Mesenchymal stem cell (in vitro differentiated cells and primary cell): ENCODE data around the gene INSYN2B.

Experiments
- DNase-seq: peaks from one replicate; pipeline ENCODE4 v3.0.0-alpha.2; 2013
- H2AFZ ChIP-seq: one replicate; pipeline ENCODE4 v1.6.1; 2013; ENCODE audit warnings: low read depth, mild to moderate bottlenecking, control low read depth, inconsistent platforms, low read length, moderate library complexity
- H2AK5ac ChIP-seq: 2 replicates; pipeline ENCODE4 v1.6.1; 2013; ENCODE audit warnings: low read length, moderate library complexity, mild to moderate bottlenecking, inconsistent platforms; ENCODE audit not compliant: severe bottlenecking
- H2BK120ac ChIP-seq: one replicate; pipeline ENCODE4 v1.6.1; 2013; ENCODE audit warnings: low read depth, mild to moderate bottlenecking, inconsistent platforms, low read length, moderate library complexity
- H2BK12ac ChIP-seq, 2 experiments: one replicate each; pipeline ENCODE4 v1.6.1; 2013; ENCODE audit warnings: inconsistent platforms in 2 of 2, low read length in 2 of 2, mild to moderate bottlenecking in 2 of 2, moderate library complexity in 2 of 2, control low read depth in 1 of 2
- H2BK15ac ChIP-seq: one replicate; pipeline ENCODE4 v1.6.1; 2013; ENCODE audit warnings: mild to moderate bottlenecking, low read depth, inconsistent platforms; ENCODE audit not compliant: poor library complexity, severe bottlenecking
- H2BK5ac ChIP-seq: 2 replicates; pipeline ENCODE4 v1.6.1; 2013; ENCODE audit warnings: low read depth, mild to moderate bottlenecking, low read length, control low read depth, inconsistent platforms; ENCODE audit not compliant: poor library complexity, severe bottlenecking
- H3K14ac ChIP-seq, 2 experiments: one replicate each; pipeline ENCODE4 v1.6.1; 2013; ENCODE audit warnings: inconsistent platforms in 2 of 2, low read length in 2 of 2, control low read depth in 1 of 2, mild to moderate bottlenecking in 1 of 2, moderate library complexity in 1 of 2
- H3K18ac ChIP-seq, 2 experiments: one replicate each; pipeline ENCODE4 v1.6.1; 2013; ENCODE audit warnings: inconsistent platforms in 2 of 2, low read length in 2 of 2, control low read depth in 1 of 2, low read depth in 1 of 2, mild to moderate bottlenecking in 1 of 2
- H3K23ac ChIP-seq, 2 experiments: one replicate each; pipeline ENCODE4 v1.6.1; 2013; ENCODE audit warnings: inconsistent platforms in 2 of 2, low read length in 2 of 2, mild to moderate bottlenecking in 2 of 2, moderate library complexity in 2 of 2, control low read depth in 1 of 2
- H3K27ac ChIP-seq: 2 replicates; pipeline ENCODE4 v1.5.1; 2013; ENCODE audit warnings: mild to moderate bottlenecking, moderate library complexity, low read length, control low read depth, inconsistent platforms; ENCODE audit not compliant: poor library complexity, severe bottlenecking
- H3K27me3 ChIP-seq, 2 experiments: 2 replicates each; pipeline versions ENCODE4 v1.6.1 to v1.7.0; 2013; ENCODE audit warnings: low read length in 2 of 2, mild to moderate bottlenecking in 2 of 2, moderate library complexity in 2 of 2, control low read depth in 1 of 2, inconsistent platforms in 1 of 2; ENCODE audit not compliant: control insufficient read depth in 1 of 2, insufficient read depth in 1 of 2
- H3K36me3 ChIP-seq, 2 experiments: 2 replicates each; pipeline versions ENCODE4 v1.6.1 to v1.7.0; 2013; ENCODE audit warnings: low read length in 2 of 2, control low read depth in 1 of 2, inconsistent platforms in 1 of 2, low read depth in 1 of 2, mild to moderate bottlenecking in 1 of 2; ENCODE audit not compliant: insufficient read depth in 2 of 2, control insufficient read depth in 1 of 2
- H3K4ac ChIP-seq, 2 experiments: one replicate each; pipeline ENCODE4 v1.6.1; 2013; ENCODE audit warnings: inconsistent platforms in 2 of 2, low read length in 2 of 2, mild to moderate bottlenecking in 2 of 2, moderate library complexity in 2 of 2, control low read depth in 1 of 2, low read depth in 1 of 2
- H3K4me1 ChIP-seq: 2 replicates; pipeline ENCODE4 v1.6.1; 2013; ENCODE audit warnings: low read depth, low read length, control low read depth; ENCODE audit not compliant: control insufficient read depth, insufficient read depth
- H3K4me2 ChIP-seq: 2 replicates; pipeline ENCODE4 v1.6.1; 2013; ENCODE audit warnings: low read length, mild to moderate bottlenecking, inconsistent platforms; ENCODE audit not compliant: poor library complexity, severe bottlenecking
- H3K4me3 ChIP-seq, 2 experiments: 2 replicates each; pipeline versions ENCODE4 v1.5.1 to v1.7.0; 2013; ENCODE audit warnings: low read length in 2 of 2, mild to moderate bottlenecking in 2 of 2, control low read depth in 1 of 2, low read depth in 1 of 2; ENCODE audit not compliant: insufficient read depth in 1 of 2
- H3K79me1 ChIP-seq: replicated peaks from 2 replicates; pipeline ENCODE4 v1.6.1; 2013; ENCODE audit warnings: mild to moderate bottlenecking, control low read depth, low read length, inconsistent platforms; ENCODE audit not compliant: poor library complexity, severe bottlenecking
- H3K9ac ChIP-seq: 2 replicates; pipeline ENCODE4 v1.7.0; 2013; ENCODE audit warnings: mild to moderate bottlenecking, low read length, moderate library complexity
- H3K9me3 ChIP-seq: 2 replicates; pipeline ENCODE4 v1.7.0; 2013; ENCODE audit warnings: mild to moderate bottlenecking, low read length; ENCODE audit not compliant: control insufficient read depth
- H4K8ac ChIP-seq: one replicate; pipeline ENCODE4 v1.6.1; 2013; ENCODE audit warnings: inconsistent platforms, mild to moderate bottlenecking, low read length, moderate library complexity
- H4K91ac ChIP-seq: one replicate; pipeline ENCODE4 v1.6.1; 2013; ENCODE audit warnings: mild to moderate bottlenecking, low read length, inconsistent platforms
- WGBS: methylation state at CpG from one replicate; pipeline ENCODE4 v1.1.7; 2013; ENCODE audit warnings: mixed read lengths; 5-methylcytosine and 5-hydroxymethylcytosine counted together

INSYN2B gene

DNA sequence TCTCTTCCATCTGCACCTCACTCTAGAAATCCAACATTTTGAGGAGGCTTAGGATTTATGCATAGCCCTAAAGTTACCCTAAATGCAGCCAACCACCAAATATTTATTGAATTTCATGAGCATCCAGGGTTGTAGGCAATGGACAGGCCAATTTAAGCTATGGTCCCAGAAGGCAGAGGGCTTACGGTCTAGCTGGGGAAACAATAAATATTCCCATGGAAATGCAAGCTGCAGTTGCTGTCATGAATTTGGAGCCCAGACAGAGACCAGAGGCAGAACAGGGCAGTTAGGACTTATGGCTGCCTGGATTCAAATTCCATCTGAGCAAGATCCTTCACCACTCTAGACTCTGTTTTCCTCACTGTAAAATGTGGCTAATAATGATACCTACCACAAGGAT, 9.1 kb upstream of the INSYN2B start:
- H2BK120ac ChIP-seq: no peak overlapping the region
- H3K18ac ChIP-seq: no peak overlapping the region
- H3K36me3 ChIP-seq: no peaks in the 10 kb centered on the region
- H3K79me1 ChIP-seq: no peaks in the 10 kb centered on the region
- no peak overlapping the region for H2AK5ac ChIP-seq
- no peak overlapping the region for H2BK12ac ChIP-seq
- no peaks in the 10 kb centered on the region for H3K9me3 ChIP-seq
- no peak overlapping the region for H2BK5ac ChIP-seq
- no peak overlapping the region for H3K4ac ChIP-seq
- no peak overlapping the region for H3K14ac ChIP-seq
- H4K8ac ChIP-seq: peak overlapping the region; percentile 7
- H2BK15ac ChIP-seq: no peak overlapping the region
- no peak for DNase-seq
- no peak overlapping the region for H3K27ac ChIP-seq
- H3K23ac ChIP-seq: no peak overlapping the region
- H3K4me3 ChIP-seq: no peak overlapping the region
- H4K91ac ChIP-seq: no peak overlapping the region
- H3K27me3 ChIP-seq: peaks cover 0 to 12% of the 10 kb centered on the region in 2 experiments
- no peak overlapping the region for H3K9ac ChIP-seq
- H2AFZ ChIP-seq: no peak overlapping the region
- H3K4me1 ChIP-seq: no peaks in the 10 kb centered on the region
- H3K4me2 ChIP-seq: no peak overlapping the region
- WGBS: 50% methylated on average over 1 of the region's 1 CpG

DNA sequence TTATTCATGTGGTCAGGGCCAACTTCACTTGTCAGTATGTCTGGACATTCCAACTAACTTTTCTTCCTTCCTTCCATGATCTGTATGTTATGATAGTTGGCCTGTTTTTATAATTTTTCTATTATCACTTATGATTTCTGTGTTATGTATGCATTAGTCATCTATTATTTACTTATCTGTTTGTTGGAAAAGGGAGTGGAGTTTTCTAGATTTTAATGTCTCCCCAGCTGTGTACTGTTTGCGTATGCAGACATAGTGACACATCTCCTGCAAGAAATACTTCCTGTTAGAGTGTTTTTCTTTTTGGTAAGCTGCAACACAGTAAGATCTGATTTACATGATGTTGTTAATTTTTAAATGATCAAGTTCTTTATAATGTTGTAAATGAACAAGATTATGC, 8.7 kb upstream of the INSYN2B start:
- Histone ChIP-seq H3K4me2 (no peak overlapping the region), H3K27me3 (peaks cover 0 to 8% of the 10 kb centered on the region in 2 experiments), H4K91ac (no peak overlapping the region), H3K79me1 (no peaks in the 10 kb centered on the region), H3K18ac (no peak overlapping the region), H3K27ac (no peak overlapping the region), H3K4me1 (no peaks in the 10 kb centered on the region), H3K23ac (no peak overlapping the region), H3K9ac (no peak overlapping the region), H2BK12ac (no peak overlapping the region), H3K36me3 (no peaks in the 10 kb centered on the region), H2AFZ (no peak overlapping the region), H3K4me3 (no peak overlapping the region), H3K9me3 (no peaks in the 10 kb centered on the region), H2AK5ac (no peak overlapping the region), H3K4ac (no peak overlapping the region), H2BK15ac (no peak overlapping the region), H2BK120ac (no peak overlapping the region), H4K8ac (no peak overlapping the region), H2BK5ac (no peak overlapping the region), H3K14ac (no peak overlapping the region)
- no peak for DNase-seq
- WGBS: no CpG with 5 or more reads among the region's 1 CpG

DNA sequence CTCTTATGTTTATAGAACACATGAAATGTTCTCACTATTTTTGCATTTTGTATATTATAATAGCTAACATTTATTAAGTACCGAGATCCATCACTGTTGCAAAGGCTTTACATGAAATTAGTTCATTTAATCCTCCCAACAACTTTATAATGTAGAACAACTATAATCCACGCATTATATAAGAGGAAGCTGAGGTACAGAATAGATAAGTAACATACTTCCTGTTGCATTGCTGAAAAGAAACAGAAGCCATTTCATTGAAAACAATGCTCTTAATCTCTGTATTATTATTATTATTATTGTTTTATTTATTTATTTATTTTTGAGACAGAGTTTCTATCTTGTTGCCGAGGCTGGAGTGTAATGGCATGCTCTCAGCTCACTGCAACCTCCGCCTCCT, 7.9 kb upstream of the INSYN2B start:
- H3K9ac ChIP-seq: no peak overlapping the region
- H2BK12ac ChIP-seq: no peak overlapping the region
- no peaks in the 10 kb centered on the region for H3K79me1 ChIP-seq
- H3K27me3 ChIP-seq: peaks cover 0 to 4% of the 10 kb centered on the region in 2 experiments
- H3K9me3 ChIP-seq: no peaks in the 10 kb centered on the region
- H3K14ac ChIP-seq: no peak overlapping the region
- no peak overlapping the region for H2AK5ac ChIP-seq
- no peak overlapping the region for H3K27ac ChIP-seq
- H3K18ac ChIP-seq: no peak overlapping the region
- no peak overlapping the region for H2BK5ac ChIP-seq
- H3K4me3 ChIP-seq: no peak overlapping the region
- H2AFZ ChIP-seq: no peak overlapping the region
- no peak for DNase-seq
- no peak overlapping the region for H3K4me2 ChIP-seq
- no peak overlapping the region for H3K23ac ChIP-seq
- H2BK120ac ChIP-seq: no peak overlapping the region
- no peaks in the 10 kb centered on the region for H3K36me3 ChIP-seq
- WGBS: 100% methylated on average over 2 of the region's 4 CpGs
- H2BK15ac ChIP-seq: no peak overlapping the region
- no peak overlapping the region for H4K8ac ChIP-seq
- no peak overlapping the region for H4K91ac ChIP-seq
- no peaks in the 10 kb centered on the region for H3K4me1 ChIP-seq
- no peak overlapping the region for H3K4ac ChIP-seq

DNA sequence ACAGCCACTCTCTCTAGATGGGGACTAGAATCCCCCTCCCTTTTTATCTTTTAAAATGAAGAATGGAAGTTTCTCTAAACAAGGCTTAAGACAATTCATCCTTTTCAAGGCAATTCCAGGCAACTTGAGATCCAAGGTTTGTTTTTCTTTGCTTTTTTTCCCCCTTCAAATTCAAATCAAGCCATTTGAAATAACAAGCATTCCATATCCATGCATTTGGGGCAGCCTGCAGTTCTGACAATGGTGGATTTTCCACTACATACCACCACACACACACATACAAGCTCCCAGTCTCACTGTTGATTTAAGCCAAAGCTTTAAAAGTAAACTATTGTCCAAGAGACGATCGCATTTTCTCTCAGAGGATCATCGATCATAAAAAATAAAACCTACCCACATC, 424 bp downstream of the INSYN2B start:
- Histone ChIP-seq H2AK5ac (no peak overlapping the region), H2BK5ac (no peak overlapping the region), H3K27me3 (no peaks in the 10 kb centered on the region), H3K27ac (peak overlapping the region; percentile 63), H3K79me1 (peaks cover 7% of the 10 kb centered on the region), H3K4me2 (peak overlapping the region; percentile 81), H2BK120ac (peak overlapping the region; percentile 23), H2BK12ac (no peak overlapping the region), H3K23ac (no peak overlapping the region), H2BK15ac (no peak overlapping the region), H3K9ac (peak overlapping the region; percentile 93), H2AFZ (no peak overlapping the region), H4K91ac (no peak overlapping the region), H3K36me3 (no peaks in the 10 kb centered on the region), H3K14ac (no peak overlapping the region), H3K9me3 (no peaks in the 10 kb centered on the region), H3K4ac (peak overlapping the region in 1 of 2 experiments; percentile 79), H3K4me3 (peak overlapping the region in 1 of 2 experiments; percentile 85), H3K4me1 (peaks cover 9% of the 10 kb centered on the region), H4K8ac (peak overlapping the region; percentile 50), H3K18ac (peak overlapping the region in 1 of 2 experiments; percentile 60)
- 19% methylated on average over 3 of the region's 3 CpGs for WGBS
- DNase-seq: no peak
